NB4 (cell line): ENCODE data around the gene FSTL3.

Experiments used
- DNase-seq: peaks from one replicate; pipeline ENCODE4 v3.0.0; 2010; ENCODE audit warnings: low read depth
- H3K4me3 ChIP-seq: one replicate; pipeline ENCODE4 v1.5.1; 2011; ENCODE audit warnings: mild to moderate bottlenecking, low read depth, low read length, moderate library complexity
- CTCF ChIP-seq: IDR thresholded peaks from one replicate; pipeline ENCODE4 v1.5.1; 2012; ENCODE audit warnings: low read depth, low read length
- MYC ChIP-seq: IDR thresholded peaks from 2 replicates; pipeline ENCODE4 v1.6.1; 2011; ENCODE audit warnings: low read depth, low read length
- POLR2A ChIP-seq: IDR thresholded peaks from 2 replicates; pipeline ENCODE4 v1.6.1; 2011; ENCODE audit warnings: mild to moderate bottlenecking; ENCODE audit not compliant: insufficient read length; ENCODE audit errors: extremely low read depth
- TF ChIP-seq, protein P1 (sequence below): IDR thresholded peaks from 2 replicates; pipeline ENCODE4 v1.6.1; 2011; ENCODE audit warnings: low read depth, low read length

Gene FSTL3

DNA sequence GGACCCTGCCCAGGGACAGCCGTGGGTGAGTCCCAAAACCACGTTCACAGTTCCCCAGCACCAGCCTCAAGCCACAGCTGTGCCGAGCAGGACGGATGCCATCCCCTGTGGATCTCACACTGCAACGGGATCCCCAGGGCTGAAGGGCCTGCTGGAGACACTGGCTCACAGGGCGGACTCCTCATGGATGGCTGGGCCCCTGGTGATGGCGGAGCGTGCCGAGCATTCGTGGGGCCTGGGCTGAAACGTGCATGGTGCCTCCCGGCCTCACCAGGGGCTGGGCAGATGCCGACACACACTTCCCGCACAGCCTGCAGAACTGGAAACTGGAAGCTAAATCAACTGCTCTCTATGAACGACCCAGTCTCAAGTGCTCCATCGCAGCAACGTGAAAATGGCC, 22.8 kb upstream of the FSTL3 start:
- H3K4me3 ChIP-seq: no peak overlapping the region
- DNase-seq: no peak
- TF ChIP-seq CTCF: no peak
- TF ChIP-seq MYC: no peak
- TF ChIP-seq, protein P1, sequence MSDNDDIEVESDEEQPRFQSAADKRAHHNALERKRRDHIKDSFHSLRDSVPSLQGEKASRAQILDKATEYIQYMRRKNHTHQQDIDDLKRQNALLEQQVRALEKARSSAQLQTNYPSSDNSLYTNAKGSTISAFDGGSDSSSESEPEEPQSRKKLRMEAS: no peak

DNA sequence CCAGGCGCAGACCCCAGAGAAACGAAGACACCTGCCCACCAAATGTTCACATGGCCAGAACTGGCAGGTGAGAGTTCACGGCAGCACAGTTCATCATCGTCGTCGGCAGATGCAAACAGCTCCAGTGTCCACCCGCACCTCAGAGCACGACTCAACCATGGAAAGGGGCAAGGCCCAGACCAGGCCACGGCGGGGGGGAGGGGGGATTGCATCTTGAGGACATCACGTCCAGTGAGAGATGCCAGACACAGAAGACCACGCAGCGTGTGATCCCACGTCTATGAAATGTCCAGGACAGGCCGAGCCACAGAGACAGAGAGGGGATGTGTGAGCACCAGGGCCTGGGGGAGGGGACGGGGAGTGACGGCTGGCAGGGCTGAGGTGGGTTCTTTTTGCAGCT, 20.5 kb upstream of the FSTL3 start:
- no peak for DNase-seq
- H3K4me3 ChIP-seq: no peak overlapping the region
- no peak for TF ChIP-seq POLR2A
- no peak for TF ChIP-seq CTCF
- TF ChIP-seq, protein P1: no peak
- no peak for TF ChIP-seq MYC

- no peak overlapping the region for H3K4me3 ChIP-seq
- DNase-seq: no peak
- TF ChIP-seq, protein P1: no peak
- TF ChIP-seq CTCF (no peak), MYC (no peak), POLR2A (no peak)
Measured at GRCh38 chr19:656751-657559, 19.2 kb upstream of the FSTL3 start.

DNA sequence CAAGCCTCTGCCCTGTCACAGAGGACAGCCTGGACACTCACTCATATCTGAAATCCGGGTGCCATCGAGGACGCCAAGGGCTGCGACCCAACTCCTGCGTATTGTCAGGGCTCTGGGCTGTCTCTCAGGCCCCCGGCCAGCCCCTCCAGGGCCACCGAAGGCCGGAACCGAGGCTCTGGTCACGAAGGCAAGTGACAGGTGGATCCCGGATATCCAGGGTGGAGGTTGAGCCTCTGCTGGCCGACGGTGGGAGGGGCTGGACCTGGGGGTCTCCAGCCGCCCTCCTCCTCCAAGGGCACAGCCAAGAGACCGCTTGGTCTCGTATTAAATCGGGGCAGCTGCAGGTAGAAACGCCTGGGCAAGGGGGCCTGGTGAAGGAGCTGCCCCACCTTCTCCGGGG, 18.6 kb upstream of the FSTL3 start:
- no peak overlapping the region for H3K4me3 ChIP-seq
- no peak for DNase-seq
- TF ChIP-seq CTCF (no peak), POLR2A (no peak), MYC (no peak)
- TF ChIP-seq, protein P1: no peak

- no peak overlapping the region for H3K4me3 ChIP-seq
Measured at GRCh38 chr19:658059-658839, 17.9 kb upstream of the FSTL3 start.

More at GRCh38 chr19:658059-658839, 17.9 kb upstream of the FSTL3 start:
- TF ChIP-seq, protein P1: no peak
- TF ChIP-seq CTCF (no peak), MYC (no peak), POLR2A (no peak)
- DNase-seq: no peak
